ENCODE measurements around the gene ENOPH1.
"Not testable (repeated sequence)": the region's sequence is repeated elsewhere in the genome, so short reads cannot be mapped to it uniquely, and the experiment has no call there.

ENOPH1 gene
- total RNA-seq, result 30.2 to 38.7 reads per million in 2 donors

- DNase-seq, result peak; percentile 90 to 99 (median 95)
Observed at GRCh38 chr4:82430193-82430963, at the start of gene ENOPH1, which contains the start of gene HNRNPDL. ENOPH1 (plus strand) TSS chr4:82430590; CDS start chr4:82430830, 240 bp downstream. HNRNPDL (minus strand) TSS chr4:82430462; CDS start chr4:82429690, 772 bp downstream.

GRCh38 chr4:82380831-82381230 is 49.6 kb upstream of the ENOPH1 start:
- no peak for DNase-seq

GRCh38 chr4:82381235-82381634 is 49.2 kb upstream of the ENOPH1 start:
- no peak for DNase-seq

GRCh38 chr4:82381661-82382296 is 48.6 kb upstream of the ENOPH1 start:
- no peak for DNase-seq

- no peak for DNase-seq
Observed at GRCh38 chr4:82382751-82383150, 47.6 kb upstream of the ENOPH1 start.

GRCh38 chr4:82386312-82386711 is 44.1 kb upstream of the ENOPH1 start:
- not testable (repeated sequence) for DNase-seq

GRCh38 chr4:82388405-82388804 is 42.0 kb upstream of the ENOPH1 start:
- no peak for DNase-seq

- DNase-seq, result not testable (repeated sequence)
Observed at GRCh38 chr4:82390061-82390460, 40.3 kb upstream of the ENOPH1 start.

- no peak for DNase-seq
Observed at GRCh38 chr4:82394896-82395295, 35.5 kb upstream of the ENOPH1 start.

- DNase-seq, result no peak
Observed at GRCh38 chr4:82397527-82397926, 32.9 kb upstream of the ENOPH1 start.

- no peak for DNase-seq
Observed at GRCh38 chr4:82398263-82398662, 32.1 kb upstream of the ENOPH1 start.

GRCh38 chr4:82401600-82401999 is 28.8 kb upstream of the ENOPH1 start:
- DNase-seq, result no peak

- no peak for DNase-seq
Observed at GRCh38 chr4:82402196-82402775, 28.1 kb upstream of the ENOPH1 start.

- no peak for DNase-seq
Observed at GRCh38 chr4:82403725-82404124, 26.7 kb upstream of the ENOPH1 start.

- DNase-seq, result not testable (repeated sequence)
Observed at GRCh38 chr4:82415061-82415460, 15.3 kb upstream of the ENOPH1 start.

- no peak for DNase-seq
Observed at GRCh38 chr4:82415922-82416365, 14.4 kb upstream of the ENOPH1 start.

- no peak for DNase-seq
Observed at GRCh38 chr4:82419451-82419850, 10.9 kb upstream of the ENOPH1 start.

- no peak for DNase-seq
Observed at GRCh38 chr4:82421796-82422560, 8.4 kb upstream of the ENOPH1 start.

- no peak for DNase-seq
Observed at GRCh38 chr4:82422616-82423015, 7.8 kb upstream of the ENOPH1 start.

- no peak for DNase-seq
Observed at GRCh38 chr4:82423245-82424054, 6.9 kb upstream of the ENOPH1 start.

GRCh38 chr4:82425478-82425877 is 4.9 kb upstream of the ENOPH1 start:
- no peak for DNase-seq

- DNase-seq, result no peak
Observed at GRCh38 chr4:82428526-82428968, 1.8 kb upstream of the ENOPH1 start.
